LNCAP (cell line): Measurements from ENCODE around the gene CIAO2A.

Source experiments
- CTCF ChIP-seq: fragments of 450-650 bp; IDR thresholded peaks from 2 replicates; pipeline ENCODE4 v1.5.1; 2017; ENCODE audit warnings: mild to moderate bottlenecking

The CIAO2A gene

GRCh38 chr15:64107337-64107736 is 13.7 kb upstream of the CIAO2A start:
- TF ChIP-seq CTCF = no peak

- TF ChIP-seq CTCF = no peak
Measured at GRCh38 chr15:64105113-64105704, 11.6 kb upstream of the CIAO2A start.

GRCh38 chr15:64102497-64102896 is 8.9 kb upstream of the CIAO2A start:
- TF ChIP-seq CTCF = no peak

GRCh38 chr15:64100958-64101357 is 7.3 kb upstream of the CIAO2A start:
- TF ChIP-seq CTCF = no peak

- TF ChIP-seq CTCF = no peak
Measured at GRCh38 chr15:64099379-64099778, 5.7 kb upstream of the CIAO2A start.

GRCh38 chr15:64096668-64097384 is 3.2 kb upstream of the CIAO2A start:
- no peak; the same call in 1 of the 2 replicates for TF ChIP-seq CTCF

- TF ChIP-seq CTCF = no peak
Measured at GRCh38 chr15:64095795-64096667, 2.4 kb upstream of the CIAO2A start, which contains the start of gene SNX1. Gene SNX1, plus strand, starts transcription at chr15:64095982. Its CDS starts 32 bp downstream, at chr15:64096014.
